ENCODE data around the gene ELOA.

Gene ELOA

GRCh38 chr1:23768733-23769132 is 25.5 kb downstream of the ELOA start:
- H3K4me3 ChIP-seq (ENCODE audit: insufficient read depth in 1 of 2, low read depth in 1 of 2, low read length in 2 of 2), result no peak overlapping the region
- no peak overlapping the region for H4K8ac ChIP-seq (ENCODE audit: low read length)
- H3K9ac ChIP-seq (ENCODE audit: low read length), result no peak overlapping the region
- no peak overlapping the region for H3K23ac ChIP-seq (ENCODE audit: low read length in 2 of 2)
- H3K18ac ChIP-seq (ENCODE audit: low read depth in 1 of 2, low read length in 2 of 2), result no peak overlapping the region
- H2BK12ac ChIP-seq (ENCODE audit: low read length in 2 of 2), result no peak overlapping the region
- no peak overlapping the region for H3K4me2 ChIP-seq (ENCODE audit: low read length, poor library complexity, severe bottlenecking)
- no peaks in the 10 kb centered on the region for H3K9me3 ChIP-seq (ENCODE audit: control insufficient read depth, low read length)
- H3K4me1 ChIP-seq (ENCODE audit: control insufficient read depth, insufficient read depth, low read depth, low read length), result no peaks in the 10 kb centered on the region
- H3K27me3 ChIP-seq (ENCODE audit: control insufficient read depth in 1 of 2, insufficient read depth in 1 of 2, low read length in 2 of 2), result no peaks in the 10 kb centered on the region
- H4K91ac ChIP-seq (ENCODE audit: low read length), result no peak overlapping the region
- H2AFZ ChIP-seq (ENCODE audit: low read depth, low read length), result no peak overlapping the region
- H3K27ac ChIP-seq (ENCODE audit: low read length, poor library complexity, severe bottlenecking), result no peak overlapping the region
- 80% methylated on average over 4 of the region's 5 CpGs for WGBS
- H3K4ac ChIP-seq (ENCODE audit: low read depth in 1 of 2, low read length in 2 of 2), result no peak overlapping the region
- H2BK120ac ChIP-seq (ENCODE audit: low read depth, low read length), result no peak overlapping the region
- peaks cover 17% of the 10 kb centered on the region for H3K79me1 ChIP-seq (replicated peaks; ENCODE audit: low read length, poor library complexity, severe bottlenecking)
- H2AK5ac ChIP-seq (ENCODE audit: low read length, severe bottlenecking), result no peak overlapping the region
- no peak for DNase-seq
- H3K36me3 ChIP-seq (ENCODE audit: control insufficient read depth in 1 of 2, insufficient read depth in 2 of 2, low read depth in 1 of 2, low read length in 2 of 2), result peaks cover 21 to 43% of the 10 kb centered on the region in 2 experiments
- H2BK5ac ChIP-seq (ENCODE audit: low read depth, low read length, poor library complexity, severe bottlenecking), result no peak overlapping the region
- H2BK15ac ChIP-seq (ENCODE audit: low read depth, poor library complexity, severe bottlenecking), result no peak overlapping the region
- no peak overlapping the region for H3K14ac ChIP-seq (ENCODE audit: low read length in 2 of 2)

- no peak overlapping the region for H4K8ac ChIP-seq (ENCODE audit: low read length)
- H3K9ac ChIP-seq (ENCODE audit: low read length), result peak overlapping the region; percentile 34
- no peak overlapping the region for H2BK15ac ChIP-seq (ENCODE audit: low read depth, poor library complexity, severe bottlenecking)
- H3K4me2 ChIP-seq (ENCODE audit: low read length, poor library complexity, severe bottlenecking), result no peak overlapping the region
- H3K4ac ChIP-seq (ENCODE audit: low read depth in 1 of 2, low read length in 2 of 2), result no peak overlapping the region
- WGBS, result 12% methylated on average over 12 of the region's 14 CpGs
- no peak overlapping the region for H2BK120ac ChIP-seq (ENCODE audit: low read depth, low read length)
- H3K27me3 ChIP-seq (ENCODE audit: control insufficient read depth in 1 of 2, insufficient read depth in 1 of 2, low read length in 2 of 2), result no peaks in the 10 kb centered on the region
- no peak overlapping the region for H3K23ac ChIP-seq (ENCODE audit: low read length in 2 of 2)
- H3K4me3 ChIP-seq (ENCODE audit: insufficient read depth in 1 of 2, low read depth in 1 of 2, low read length in 2 of 2), result no peak overlapping the region
- H3K4me1 ChIP-seq (ENCODE audit: control insufficient read depth, insufficient read depth, low read depth, low read length), result peaks cover 1% of the 10 kb centered on the region
- no peak overlapping the region for H2BK5ac ChIP-seq (ENCODE audit: low read depth, low read length, poor library complexity, severe bottlenecking)
- no peak overlapping the region for H4K91ac ChIP-seq (ENCODE audit: low read length)
- peaks cover 23% of the 10 kb centered on the region for H3K79me1 ChIP-seq (replicated peaks; ENCODE audit: low read length, poor library complexity, severe bottlenecking)
- DNase-seq, result peak; percentile 81
- H2BK12ac ChIP-seq (ENCODE audit: low read length in 2 of 2), result no peak overlapping the region
- no peaks in the 10 kb centered on the region for H3K9me3 ChIP-seq (ENCODE audit: control insufficient read depth, low read length)
- H2AK5ac ChIP-seq (ENCODE audit: low read length, severe bottlenecking), result no peak overlapping the region
- no peak overlapping the region for H3K14ac ChIP-seq (ENCODE audit: low read length in 2 of 2)
- H3K18ac ChIP-seq (ENCODE audit: low read depth in 1 of 2, low read length in 2 of 2), result no peak overlapping the region
- no peak overlapping the region for H3K27ac ChIP-seq (ENCODE audit: low read length, poor library complexity, severe bottlenecking)
- peaks cover 6 to 31% of the 10 kb centered on the region in 2 experiments for H3K36me3 ChIP-seq (ENCODE audit: control insufficient read depth in 1 of 2, insufficient read depth in 2 of 2, low read depth in 1 of 2, low read length in 2 of 2)
- H2AFZ ChIP-seq (ENCODE audit: low read depth, low read length), result no peak overlapping the region
These were observed 29.0 kb downstream of the ELOA start for GRCh38 chr1:23772049-23772853.

DNA sequence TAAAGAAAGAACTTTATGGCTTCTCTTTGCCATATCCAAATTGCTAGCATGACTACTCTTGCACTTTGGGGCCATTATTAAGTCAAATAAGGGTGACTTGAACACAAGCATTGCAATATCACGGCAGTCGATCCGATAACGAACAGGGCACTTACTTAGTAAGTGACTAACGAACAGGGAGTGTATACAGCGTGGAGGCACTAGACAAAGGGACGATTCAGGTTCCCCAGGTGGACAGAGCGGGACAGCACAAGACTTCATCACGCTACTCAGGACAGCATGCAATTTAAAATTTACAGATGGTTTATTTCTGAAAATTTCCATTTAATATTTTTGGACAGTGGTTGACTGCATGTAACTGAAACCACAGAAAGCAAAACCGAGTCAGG is 29.6 kb downstream of the ELOA start:
- Histone ChIP-seq H2BK120ac (ENCODE audit: low read depth, low read length) (no peak overlapping the region), H3K36me3 (ENCODE audit: control insufficient read depth in 1 of 2, insufficient read depth in 2 of 2, low read depth in 1 of 2, low read length in 2 of 2) (peaks cover 2 to 25% of the 10 kb centered on the region in 2 experiments), H2AFZ (ENCODE audit: low read depth, low read length) (no peak overlapping the region), H3K18ac (ENCODE audit: low read depth in 1 of 2, low read length in 2 of 2) (no peak overlapping the region), H2BK12ac (ENCODE audit: low read length in 2 of 2) (no peak overlapping the region), H2BK15ac (ENCODE audit: low read depth, poor library complexity, severe bottlenecking) (no peak overlapping the region), H3K27me3 (ENCODE audit: control insufficient read depth in 1 of 2, insufficient read depth in 1 of 2, low read length in 2 of 2) (no peaks in the 10 kb centered on the region), H2AK5ac (ENCODE audit: low read length, severe bottlenecking) (no peak overlapping the region), H3K27ac (ENCODE audit: low read length, poor library complexity, severe bottlenecking) (no peak overlapping the region), H3K14ac (ENCODE audit: low read length in 2 of 2) (no peak overlapping the region), H2BK5ac (ENCODE audit: low read depth, low read length, poor library complexity, severe bottlenecking) (no peak overlapping the region), H4K8ac (ENCODE audit: low read length) (no peak overlapping the region), H3K4ac (ENCODE audit: low read depth in 1 of 2, low read length in 2 of 2) (no peak overlapping the region), H3K4me3 (ENCODE audit: insufficient read depth in 1 of 2, low read depth in 1 of 2, low read length in 2 of 2) (no peak overlapping the region), H3K23ac (ENCODE audit: low read length in 2 of 2) (no peak overlapping the region), H3K9ac (ENCODE audit: low read length) (no peak overlapping the region), H4K91ac (ENCODE audit: low read length) (no peak overlapping the region), H3K9me3 (ENCODE audit: control insufficient read depth, low read length) (no peaks in the 10 kb centered on the region), H3K4me2 (ENCODE audit: low read length, poor library complexity, severe bottlenecking) (no peak overlapping the region), H3K4me1 (ENCODE audit: control insufficient read depth, insufficient read depth, low read depth, low read length) (peaks cover 2% of the 10 kb centered on the region), H3K79me1 (replicated peaks; ENCODE audit: low read length, poor library complexity, severe bottlenecking) (peaks cover 23% of the 10 kb centered on the region)
- WGBS, result 84% methylated on average over 8 of the region's 10 CpGs
- DNase-seq, result no peak

GRCh38 chr1:23774174-23774880 is 31.1 kb downstream of the ELOA start:
- Histone ChIP-seq H3K27me3 (ENCODE audit: control insufficient read depth in 1 of 2, insufficient read depth in 1 of 2, low read length in 2 of 2) (no peaks in the 10 kb centered on the region), H3K79me1 (replicated peaks; ENCODE audit: low read length, poor library complexity, severe bottlenecking) (peaks cover 22% of the 10 kb centered on the region), H2AK5ac (ENCODE audit: low read length, severe bottlenecking) (no peak overlapping the region), H3K23ac (ENCODE audit: low read length in 2 of 2) (no peak overlapping the region), H2BK15ac (ENCODE audit: low read depth, poor library complexity, severe bottlenecking) (no peak overlapping the region), H2BK12ac (ENCODE audit: low read length in 2 of 2) (no peak overlapping the region), H2BK5ac (ENCODE audit: low read depth, low read length, poor library complexity, severe bottlenecking) (no peak overlapping the region), H3K4me1 (ENCODE audit: control insufficient read depth, insufficient read depth, low read depth, low read length) (peaks cover 7% of the 10 kb centered on the region), H3K9ac (ENCODE audit: low read length) (no peak overlapping the region), H3K18ac (ENCODE audit: low read depth in 1 of 2, low read length in 2 of 2) (no peak overlapping the region), H4K91ac (ENCODE audit: low read length) (no peak overlapping the region), H2AFZ (ENCODE audit: low read depth, low read length) (no peak overlapping the region), H2BK120ac (ENCODE audit: low read depth, low read length) (no peak overlapping the region), H4K8ac (ENCODE audit: low read length) (no peak overlapping the region), H3K9me3 (ENCODE audit: control insufficient read depth, low read length) (no peaks in the 10 kb centered on the region), H3K4me3 (ENCODE audit: insufficient read depth in 1 of 2, low read depth in 1 of 2, low read length in 2 of 2) (no peak overlapping the region), H3K36me3 (ENCODE audit: control insufficient read depth in 1 of 2, insufficient read depth in 2 of 2, low read depth in 1 of 2, low read length in 2 of 2) (peaks cover 2 to 12% of the 10 kb centered on the region in 2 experiments), H3K27ac (ENCODE audit: low read length, poor library complexity, severe bottlenecking) (no peak overlapping the region), H3K14ac (ENCODE audit: low read length in 2 of 2) (peak overlapping the region in 1 of 2 experiments; percentile 15), H3K4me2 (ENCODE audit: low read length, poor library complexity, severe bottlenecking) (no peak overlapping the region), H3K4ac (ENCODE audit: low read depth in 1 of 2, low read length in 2 of 2) (no peak overlapping the region)
- no peak for DNase-seq
- WGBS, result 89% methylated on average over 4 of the region's 6 CpGs
